PC-9 (cell line): ENCODE data around the gene VAT1L. TPM values are rescaled to one million over a fixed set of nuclear protein-coding genes. Genes with fewer than 3 reads are reported as not detected.

ENCODE experiments used
- BruUV-seq: library from RNA; stranded (reverse); fragments of 400-500 nt; replicated peaks from 2 replicates; lab custom pipeline; 2021; lab: Mats Ljungman, UMichigan
- CTCF ChIA-PET: fragments of 300-600 bp; sonication (Branson Sonifier 250); formaldehyde crosslinking; loops from one replicate; lab custom pipeline; 2022; ENCODE audit warnings: antibody characterized with exemption; lab: Charles Lee
- POLR2A ChIA-PET: fragments of 300-600 bp; sonication (Branson Sonifier 250); formaldehyde crosslinking; loops from one replicate; lab custom pipeline; 2022; ENCODE audit warnings: antibody characterized with exemption; ENCODE audit not compliant: unreplicated experiment; lab: Charles Lee
- DNase-seq, 2 experiments: peaks; one replicate each; pipeline versions ENCODE4 v3.0.0 to v3.0.0-alpha.2; 2015 to 2022; ENCODE audit warnings: mixed read lengths in 1 of 2
- H2AFZ ChIP-seq: fragments of 200-600 bp; sonication (generic); 2 replicates; pipeline ENCODE4 v1.8.1; 2017; ENCODE audit warnings: antibody characterized with exemption
- H3F3A ChIP-seq: fragments of 200-600 bp; sonication (generic); 2 replicates; pipeline ENCODE4 v1.8.1; 2017; ENCODE audit warnings: antibody characterized with exemption, mild to moderate bottlenecking, low read depth; ENCODE audit not compliant: insufficient read depth
- H3K27ac ChIP-seq: fragments of 200-600 bp; sonication (generic); 2 replicates; pipeline ENCODE4 v1.6.1; 2016; ENCODE audit warnings: mixed run types
- H3K27me3 ChIP-seq: fragments of 200-600 bp; sonication (generic); 2 replicates; pipeline ENCODE4 v1.6.1; 2016; ENCODE audit warnings: low read depth, mixed run types; ENCODE audit not compliant: insufficient read depth
- H3K36me3 ChIP-seq: fragments of 200-600 bp; sonication (generic); 2 replicates; pipeline ENCODE4 v1.6.1; 2016; ENCODE audit warnings: low read depth, mixed run types
- H3K4me1 ChIP-seq: fragments of 200-600 bp; sonication (generic); replicated peaks from 2 replicates; pipeline ENCODE4 v1.6.1; 2016; ENCODE audit warnings: mixed run types; ENCODE audit not compliant: insufficient read depth
- H3K4me2 ChIP-seq: fragments of 200-600 bp; sonication (generic); 2 replicates; pipeline ENCODE4 v1.6.1; 2017; ENCODE audit warnings: mixed run types
- H3K4me3 ChIP-seq: fragments of 200-600 bp; sonication (generic); 2 replicates; pipeline ENCODE4 v1.6.1; 2016; ENCODE audit warnings: mixed run types
- H3K79me2 ChIP-seq: fragments of 200-600 bp; sonication (generic); 2 replicates; pipeline ENCODE4 v1.6.1; 2017; ENCODE audit warnings: low read depth, mixed run types
- H3K9me2 ChIP-seq: fragments of 200-600 bp; sonication (generic); 2 replicates; pipeline ENCODE4 v1.8.1; 2017; ENCODE audit warnings: mild to moderate bottlenecking; ENCODE audit not compliant: insufficient read depth
- H3K9me3 ChIP-seq: fragments of 200-600 bp; sonication (generic); 2 replicates; pipeline ENCODE4 v1.8.1; 2016; ENCODE audit warnings: low read depth; ENCODE audit not compliant: insufficient read depth
- H4K20me1 ChIP-seq: fragments of 200-600 bp; sonication (generic); 2 replicates; pipeline ENCODE4 v1.8.1; 2017; ENCODE audit not compliant: insufficient read depth
- CTCF ChIP-seq: fragments of 200-600 bp; sonication (generic); conservative IDR thresholded peaks from 2 replicates; pipeline ENCODE4 v1.6.1; 2017; ENCODE audit warnings: mixed run types, antibody characterized with exemption, mild to moderate bottlenecking, moderate library complexity
- EZH2 ChIP-seq: fragments of 200-600 bp; sonication (generic); IDR thresholded peaks from 2 replicates; pipeline ENCODE4 v1.8.0; 2017; ENCODE audit warnings: antibody characterized with exemption, low read depth
- intact Hi-C: fragments of 100-400 bp; cut with micrococcal nuclease; formaldehyde crosslinking; loops from one replicate; pipeline ENCODE4 v1.10.0; 2022; ENCODE audit not compliant: unreplicated experiment
- total RNA-seq: library from RNA; stranded (reverse); gene quantifications from 2 replicates; pipeline ENCODE4 v1.2.3, GENCODE V29; 2021

VAT1L gene
- total RNA-seq, 1 experiment from 2014 or later, result not detected

GRCh38 chr16:77841502-77841763 is 53.1 kb downstream of the VAT1L start:
- Histone ChIP-seq H3K4me1 (no peaks in the 10 kb centered on the region), H3F3A (no peaks in the 10 kb centered on the region), H3K4me3 (no peak overlapping the region), H3K27me3 (peaks cover 87% of the 10 kb centered on the region), H3K4me2 (no peak overlapping the region), H2AFZ (no peak overlapping the region), H3K9me2 (no peaks in the 10 kb centered on the region), H3K9me3 (no peaks in the 10 kb centered on the region), H4K20me1 (no peaks in the 10 kb centered on the region), H3K79me2 (no peaks in the 10 kb centered on the region), H3K36me3 (no peaks in the 10 kb centered on the region), H3K27ac (no peak overlapping the region)
- intact Hi-C loops, result no loop called here
- POLR2A ChIA-PET, result no interaction called here
- no peak for DNase-seq
- CTCF ChIA-PET, result no interaction called here
- no TSS peak for BruUV-seq
- no peak for TF ChIP-seq CTCF
- TF ChIP-seq EZH2, result no peak

- peaks cover 81% of the 10 kb centered on the region for H3K27me3 ChIP-seq
- POLR2A ChIA-PET, result no interaction called here
- no peak overlapping the region for H3K4me2 ChIP-seq
- no peaks in the 10 kb centered on the region for H3K79me2 ChIP-seq
- H3K9me3 ChIP-seq, result no peaks in the 10 kb centered on the region
- H3F3A ChIP-seq, result no peaks in the 10 kb centered on the region
- no peak for DNase-seq
- no peaks in the 10 kb centered on the region for H3K4me1 ChIP-seq
- no peak overlapping the region for H2AFZ ChIP-seq
- CTCF ChIA-PET, result no interaction called here
- no peaks in the 10 kb centered on the region for H3K9me2 ChIP-seq
- intact Hi-C loops, result no loop called here
- no peak overlapping the region for H3K4me3 ChIP-seq
- no TSS peak for BruUV-seq
- no peak overlapping the region for H3K27ac ChIP-seq
- no peaks in the 10 kb centered on the region for H3K36me3 ChIP-seq
- no peaks in the 10 kb centered on the region for H4K20me1 ChIP-seq
- TF ChIP-seq CTCF, result no peak
- TF ChIP-seq EZH2, result no peak
These were observed 54.1 kb downstream of the VAT1L start for GRCh38 chr16:77842468-77842867.

- no peak for DNase-seq
- H3K36me3 ChIP-seq, result no peaks in the 10 kb centered on the region
- no peaks in the 10 kb centered on the region for H3K79me2 ChIP-seq
- no peak overlapping the region for H3K4me3 ChIP-seq
- H3K27ac ChIP-seq, result no peak overlapping the region
- H3F3A ChIP-seq, result no peaks in the 10 kb centered on the region
- CTCF ChIA-PET, result no interaction called here
- H2AFZ ChIP-seq, result no peak overlapping the region
- H3K4me1 ChIP-seq, result no peaks in the 10 kb centered on the region
- H4K20me1 ChIP-seq, result no peaks in the 10 kb centered on the region
- POLR2A ChIA-PET, result no interaction called here
- BruUV-seq, result no TSS peak
- intact Hi-C loops, result no loop called here
- no peak overlapping the region for H3K4me2 ChIP-seq
- no peak for TF ChIP-seq CTCF
- TF ChIP-seq EZH2, result no peak
- H3K9me2 ChIP-seq, result no peaks in the 10 kb centered on the region
- H3K27me3 ChIP-seq, result peaks cover 80% of the 10 kb centered on the region
- H3K9me3 ChIP-seq, result no peaks in the 10 kb centered on the region
These were observed 55.0 kb downstream of the VAT1L start for GRCh38 chr16:77843405-77843804.
